HG02588 (cell line): ENCODE data around the gene LAMA2.

Experiments
- ATAC-seq: cut with Tn5 transposase; IDR thresholded peaks from one replicate; pipeline ENCODE4 v1.9.1; 2021; ENCODE audit warnings: mild to moderate bottlenecking, moderate library complexity; ENCODE audit not compliant: unreplicated experiment

The LAMA2 gene

DNA sequence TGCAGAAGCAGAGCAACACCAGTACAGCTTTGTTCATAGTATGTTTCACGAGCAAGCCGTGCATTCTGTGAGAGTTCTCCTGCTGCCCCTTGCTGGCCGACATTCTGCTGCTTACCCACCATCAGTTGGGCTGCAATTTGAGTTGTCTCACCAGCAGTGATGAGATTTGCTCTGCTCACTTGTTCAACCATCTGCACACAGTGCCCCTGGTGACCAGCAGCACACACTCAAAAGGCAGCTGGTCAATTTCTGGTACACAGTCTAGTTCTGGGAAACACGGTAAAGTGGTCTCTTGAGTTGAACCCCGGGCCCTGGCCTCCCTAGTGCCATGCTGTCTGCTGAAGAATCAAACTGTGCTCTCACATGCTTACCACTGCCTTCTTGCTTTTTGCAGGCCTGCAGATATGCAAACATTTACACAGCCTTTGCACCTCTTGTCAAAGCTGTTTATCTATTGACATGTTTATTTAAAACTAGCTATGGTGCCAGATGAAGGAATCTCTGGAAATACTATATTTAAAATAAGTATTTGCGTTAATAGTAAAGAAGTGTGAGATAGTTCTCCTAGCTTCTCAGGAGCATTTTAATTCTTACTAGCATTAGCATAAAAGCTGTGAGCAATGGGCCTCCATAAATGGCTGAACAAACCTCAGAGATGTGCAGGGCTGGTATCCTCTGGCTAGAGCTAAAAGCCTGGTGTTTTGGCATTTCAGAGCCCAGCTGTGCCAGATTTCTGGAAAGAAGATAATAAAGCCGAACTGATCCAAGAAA lies 592.7 kb downstream of the LAMA2 start:
- no peak for ATAC-seq

DNA sequence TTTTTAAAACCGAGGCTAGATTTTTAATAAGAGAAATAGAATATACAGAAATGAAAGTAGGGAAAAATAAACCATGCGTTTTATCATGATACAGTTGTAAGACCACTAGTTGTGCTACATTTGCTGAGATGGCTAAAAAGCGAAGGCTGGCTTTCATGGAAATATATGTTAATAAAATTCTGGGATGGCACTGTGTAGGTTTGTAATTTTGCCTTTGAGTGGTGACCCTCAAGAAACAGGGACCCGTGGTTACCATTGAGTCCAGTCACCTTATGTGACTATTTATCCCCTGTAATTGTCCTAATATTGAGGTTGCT lies 593.3 kb downstream of the LAMA2 start:
- ATAC-seq = no peak

DNA sequence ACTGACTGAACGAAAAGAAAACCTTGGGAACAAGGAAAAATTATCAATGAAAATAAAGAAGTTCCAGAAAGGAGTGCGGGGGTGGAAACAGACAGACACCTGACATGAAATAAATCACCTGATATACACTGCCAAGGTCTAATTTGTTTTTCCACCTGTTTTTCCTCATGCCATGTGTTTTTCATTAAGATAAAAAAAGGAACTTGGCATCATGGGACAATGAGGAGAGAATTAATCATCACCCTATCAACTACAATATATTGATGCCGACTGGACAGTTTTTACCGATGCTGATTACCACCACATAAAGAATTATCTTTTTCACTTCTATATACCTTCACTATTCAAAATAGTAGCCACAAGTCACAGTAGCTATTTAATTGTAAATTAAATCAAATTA lies 593.9 kb downstream of the LAMA2 start:
- no peak for ATAC-seq

DNA sequence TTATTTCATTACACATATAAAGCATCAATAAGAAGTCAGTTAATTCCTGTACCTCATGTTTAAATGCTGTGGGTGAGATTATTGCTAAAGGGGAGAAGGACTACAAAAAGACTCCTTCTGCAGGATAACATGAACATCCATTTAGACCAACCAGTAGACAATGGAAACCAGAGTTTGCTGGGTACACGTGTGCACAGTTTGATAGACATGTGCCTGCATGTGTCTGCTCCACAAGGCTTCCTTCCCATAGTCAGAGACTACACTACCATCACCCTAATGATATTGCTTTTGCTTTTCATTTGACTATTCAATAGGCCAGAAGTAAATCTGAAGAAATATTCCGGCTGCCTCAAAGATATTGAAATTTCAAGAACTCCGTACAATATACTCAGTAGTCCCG lies 595.4 kb downstream of the LAMA2 start:
- no peak for ATAC-seq

DNA sequence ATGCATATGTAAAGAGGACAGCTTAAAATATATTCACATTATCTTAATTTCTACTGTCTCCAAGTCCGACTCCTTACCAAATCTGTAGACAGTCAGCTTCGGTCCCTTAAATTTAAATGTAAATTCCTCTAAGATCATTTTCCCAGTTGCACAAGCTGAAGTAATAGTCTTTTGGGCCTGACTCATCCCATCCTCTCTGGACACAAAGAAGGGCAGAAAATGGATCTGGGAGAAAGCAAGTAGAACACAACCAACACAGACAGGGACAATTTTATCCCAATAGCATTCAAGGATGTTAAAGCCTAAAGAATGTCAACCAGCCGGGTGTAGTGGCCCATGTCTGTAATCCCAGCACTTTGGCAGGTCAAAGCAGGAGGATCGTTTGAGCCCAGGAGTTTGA lies 598.8 kb downstream of the LAMA2 start:
- ATAC-seq = no peak

DNA sequence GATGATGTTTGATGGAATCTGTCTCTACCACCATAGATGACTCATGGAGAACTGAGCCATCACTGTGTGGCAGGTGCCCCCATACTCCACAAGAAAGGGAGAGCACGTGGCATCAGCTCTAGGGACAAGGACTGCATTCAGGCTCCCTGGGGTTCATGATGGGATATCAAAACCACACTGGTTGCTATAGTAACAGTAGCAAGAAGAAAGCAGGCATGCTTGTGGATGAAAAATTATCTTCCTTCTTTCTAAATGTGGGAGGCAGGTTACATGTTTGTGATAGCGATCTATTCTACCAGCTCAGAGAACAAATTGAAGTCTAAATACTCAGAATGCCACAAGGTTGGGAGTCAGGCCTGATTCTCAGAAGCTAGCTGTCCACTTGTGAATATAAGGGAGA lies 602.8 kb downstream of the LAMA2 start:
- ATAC-seq = no peak

DNA sequence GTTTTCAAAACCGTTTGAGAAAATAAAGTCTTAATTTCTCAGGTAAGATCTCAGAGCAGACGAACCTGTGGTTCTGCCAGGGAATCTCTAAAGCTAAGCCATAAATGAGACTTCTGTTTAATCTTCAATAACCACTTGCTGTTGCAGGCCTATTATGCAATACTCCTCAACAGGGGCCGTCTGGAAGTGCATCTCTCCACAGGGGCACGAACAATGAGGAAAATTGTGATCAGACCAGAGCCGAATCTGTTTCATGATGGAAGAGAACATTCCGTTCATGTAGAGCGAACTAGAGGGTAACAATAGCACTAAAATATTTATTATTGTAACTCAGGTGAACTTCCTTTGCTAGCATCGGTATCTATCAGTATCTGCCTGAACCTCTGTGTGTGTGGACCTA lies 603.4 kb downstream of the LAMA2 start:
- ATAC-seq = no peak

DNA sequence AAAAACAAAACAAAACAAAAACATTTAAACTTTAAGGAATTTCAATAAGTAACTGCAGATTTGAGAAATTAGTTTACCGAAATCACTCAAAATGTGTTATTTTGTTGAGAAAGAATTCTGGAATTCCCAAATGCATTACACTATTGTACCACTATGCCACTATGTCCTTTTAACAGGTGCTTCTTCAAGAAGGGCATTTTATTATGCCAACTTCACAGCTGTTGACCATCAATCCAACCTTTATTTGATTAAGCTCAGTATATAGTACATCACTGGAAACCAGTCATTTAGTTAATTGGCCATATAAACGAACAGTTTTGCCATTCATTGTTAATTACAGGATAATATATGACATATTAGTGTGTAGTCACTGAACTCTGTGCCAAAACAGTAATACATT lies 605.4 kb downstream of the LAMA2 start:
- ATAC-seq = no peak

DNA sequence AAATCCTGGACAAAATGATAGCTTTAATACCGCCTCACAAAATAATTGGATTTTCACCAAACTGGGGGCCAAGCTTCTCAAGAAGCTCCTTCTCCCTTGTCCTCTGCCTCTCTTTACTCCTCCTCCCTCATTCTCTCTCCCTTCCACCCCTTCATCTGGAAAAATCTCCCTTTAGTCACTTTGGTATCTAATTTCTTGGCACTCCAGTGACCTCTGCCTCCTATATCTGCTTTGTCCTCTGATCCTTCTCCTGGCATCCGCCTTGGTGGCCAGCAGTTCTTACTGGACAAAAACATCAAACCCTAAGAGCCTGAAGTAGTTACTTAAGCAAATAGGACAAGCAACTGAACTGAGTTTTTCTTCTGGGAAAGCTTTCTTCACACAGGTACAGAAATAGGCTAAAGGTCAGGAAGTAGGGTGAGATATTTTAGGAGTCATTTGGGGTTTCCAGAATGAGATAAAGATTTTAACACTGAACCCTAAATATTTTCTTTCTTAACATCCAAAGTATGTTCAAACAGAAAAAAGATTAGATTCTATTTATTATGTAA lies 606.4 kb downstream of the LAMA2 start:
- no peak for ATAC-seq

DNA sequence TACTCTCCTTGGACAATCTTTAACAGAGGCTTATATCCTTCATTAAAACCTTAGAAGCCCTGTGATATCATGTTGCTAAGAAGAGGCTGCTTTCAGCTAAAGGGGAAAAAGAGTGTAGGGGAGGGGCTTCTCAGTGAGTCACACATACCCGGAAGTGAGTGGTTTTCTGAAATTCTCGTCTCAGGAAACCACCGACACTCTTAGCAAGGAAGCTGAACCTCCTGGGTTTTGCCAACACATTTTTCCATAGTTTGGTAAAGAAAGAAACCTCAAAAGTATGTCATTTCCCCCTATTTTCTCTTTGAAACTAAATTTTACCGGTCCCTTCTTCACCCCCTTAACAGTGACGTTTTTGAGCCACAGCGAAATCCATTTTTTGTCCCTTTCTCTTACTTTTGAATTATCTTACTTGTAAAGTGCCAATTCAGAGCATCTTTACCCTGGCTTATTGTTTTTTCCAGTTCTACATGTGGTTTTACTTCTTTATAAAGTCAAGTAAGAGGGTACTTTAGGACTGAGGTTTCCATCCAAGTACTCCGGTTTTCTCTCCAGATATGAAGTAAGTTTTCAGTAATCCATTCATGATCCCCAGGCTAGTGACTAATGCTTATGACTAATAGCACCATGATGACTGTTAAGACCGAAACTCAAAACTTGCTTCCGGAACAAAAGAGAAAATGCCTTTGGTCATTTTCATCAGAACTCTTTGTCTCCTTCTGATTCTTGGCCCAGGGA lies 607.8 kb downstream of the LAMA2 start:
- peak; percentile 90 for ATAC-seq

DNA sequence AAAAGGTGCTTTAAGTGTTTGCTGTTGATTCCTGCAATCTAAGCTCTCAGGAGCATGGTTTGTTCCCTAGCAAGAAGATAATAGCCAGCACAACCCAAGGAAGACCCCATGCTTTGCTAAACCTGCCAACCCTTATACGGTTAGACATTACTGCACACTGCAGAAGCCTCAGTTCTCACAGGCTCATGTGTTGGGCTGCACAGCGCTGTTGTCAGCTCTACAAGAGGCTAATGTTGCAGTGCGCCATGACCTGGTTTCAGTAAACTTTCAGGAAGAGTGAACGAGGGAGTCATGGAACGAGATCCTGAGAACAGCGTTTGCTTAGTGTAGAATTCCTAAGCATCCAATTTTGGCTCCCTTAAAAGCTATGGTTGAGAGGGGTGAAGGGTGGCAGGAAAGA lies 608.5 kb downstream of the LAMA2 start:
- ATAC-seq = no peak

DNA sequence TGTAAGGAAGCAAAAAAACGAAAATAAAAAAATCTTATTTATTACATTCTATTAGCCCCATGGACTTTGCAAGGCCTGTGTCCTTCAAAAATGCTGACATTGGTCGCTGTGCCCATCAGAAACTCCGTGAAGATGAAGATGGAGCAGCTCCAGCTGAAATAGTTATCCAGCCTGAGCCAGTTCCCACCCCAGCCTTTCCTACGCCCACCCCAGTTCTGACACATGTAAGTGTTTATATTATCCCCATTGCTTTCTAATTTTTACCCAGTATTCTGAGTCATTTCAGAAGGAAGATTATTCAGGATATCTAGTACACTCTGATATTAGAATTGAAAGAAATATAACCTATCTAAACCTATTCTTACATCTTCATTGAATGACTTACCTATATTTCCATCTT lies 609.3 kb downstream of the LAMA2 start:
- ATAC-seq = no peak

DNA sequence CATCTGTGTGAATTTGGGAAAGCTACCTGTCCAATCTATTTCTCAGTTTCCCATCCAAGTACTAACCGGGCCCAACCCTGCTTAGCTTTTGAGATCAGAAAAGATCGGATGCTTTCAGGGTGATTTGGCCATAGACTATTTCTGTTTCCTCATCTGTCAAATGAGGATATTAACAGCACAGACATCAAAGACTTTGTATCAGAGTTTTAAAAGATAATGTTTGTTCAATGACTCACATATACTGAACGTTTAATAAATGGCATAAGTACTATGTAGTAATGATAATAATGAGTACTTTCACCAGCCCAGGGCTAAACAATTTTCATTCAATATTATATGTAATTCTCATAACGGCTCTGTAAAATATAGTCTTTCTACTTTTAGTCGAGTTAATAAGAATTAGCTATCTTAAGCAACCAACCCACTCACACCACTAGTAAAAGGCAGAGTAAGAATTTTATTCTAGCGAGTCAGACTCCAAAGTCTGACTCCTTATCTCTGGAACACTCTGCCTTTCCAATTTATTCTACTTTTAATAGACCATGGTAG lies 610.5 kb downstream of the LAMA2 start:
- no peak for ATAC-seq

DNA sequence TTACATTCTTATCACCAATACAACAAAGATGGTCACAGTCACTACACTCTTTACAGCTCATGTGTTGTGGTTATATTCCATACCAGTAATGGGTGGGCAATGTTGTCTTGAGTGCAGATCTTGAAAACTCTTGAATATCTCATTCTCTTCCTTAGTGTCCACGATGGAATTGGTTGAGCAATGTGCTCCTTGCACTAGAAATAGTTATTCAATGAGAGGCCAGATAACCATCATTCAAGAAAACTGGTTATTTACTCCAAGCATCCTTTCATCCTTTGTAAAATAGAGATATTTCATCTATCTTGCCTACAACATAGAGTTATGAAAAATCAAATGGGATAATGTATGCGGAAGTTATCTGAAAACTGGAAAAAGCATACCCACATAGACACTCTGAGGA lies 611.2 kb downstream of the LAMA2 start:
- no peak for ATAC-seq

DNA sequence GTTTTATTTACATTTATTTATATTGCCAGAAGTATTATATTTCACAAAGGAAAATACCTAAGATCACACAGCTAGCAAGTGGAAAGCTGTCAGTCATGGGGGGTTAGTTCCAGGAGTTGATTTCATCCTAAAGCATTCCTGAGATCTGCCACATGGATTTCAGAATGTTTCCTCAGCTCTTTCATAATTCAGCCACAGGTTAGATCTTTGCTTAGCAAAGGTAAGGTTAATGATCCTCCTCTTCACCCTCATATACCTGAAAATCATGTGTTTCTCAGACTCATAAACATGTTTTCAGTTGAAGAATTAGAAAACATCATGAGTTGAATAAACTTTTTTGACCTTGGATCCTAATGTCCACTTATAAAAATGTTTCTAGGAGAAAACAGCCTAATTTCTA lies 611.6 kb downstream of the LAMA2 start:
- ATAC-seq = no peak

DNA sequence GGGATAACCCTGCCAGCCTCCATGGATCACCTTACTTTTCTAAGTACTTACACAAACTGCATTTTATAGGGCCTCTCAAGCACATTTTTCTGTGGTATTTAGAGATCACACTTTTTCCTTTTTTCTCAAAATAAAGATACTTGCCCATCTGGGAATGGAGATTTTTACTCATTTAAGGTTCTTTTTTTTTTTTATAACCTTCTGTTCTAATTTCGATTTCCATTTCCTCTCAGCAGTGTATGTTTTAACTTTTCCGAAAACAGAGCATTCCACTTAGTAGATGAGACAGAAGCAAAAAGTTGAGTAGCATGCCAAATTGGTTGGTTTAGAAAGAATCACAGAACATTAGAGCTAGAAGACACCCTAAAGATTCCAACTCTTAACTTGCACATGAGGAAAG lies 612.7 kb downstream of the LAMA2 start:
- no peak for ATAC-seq

DNA sequence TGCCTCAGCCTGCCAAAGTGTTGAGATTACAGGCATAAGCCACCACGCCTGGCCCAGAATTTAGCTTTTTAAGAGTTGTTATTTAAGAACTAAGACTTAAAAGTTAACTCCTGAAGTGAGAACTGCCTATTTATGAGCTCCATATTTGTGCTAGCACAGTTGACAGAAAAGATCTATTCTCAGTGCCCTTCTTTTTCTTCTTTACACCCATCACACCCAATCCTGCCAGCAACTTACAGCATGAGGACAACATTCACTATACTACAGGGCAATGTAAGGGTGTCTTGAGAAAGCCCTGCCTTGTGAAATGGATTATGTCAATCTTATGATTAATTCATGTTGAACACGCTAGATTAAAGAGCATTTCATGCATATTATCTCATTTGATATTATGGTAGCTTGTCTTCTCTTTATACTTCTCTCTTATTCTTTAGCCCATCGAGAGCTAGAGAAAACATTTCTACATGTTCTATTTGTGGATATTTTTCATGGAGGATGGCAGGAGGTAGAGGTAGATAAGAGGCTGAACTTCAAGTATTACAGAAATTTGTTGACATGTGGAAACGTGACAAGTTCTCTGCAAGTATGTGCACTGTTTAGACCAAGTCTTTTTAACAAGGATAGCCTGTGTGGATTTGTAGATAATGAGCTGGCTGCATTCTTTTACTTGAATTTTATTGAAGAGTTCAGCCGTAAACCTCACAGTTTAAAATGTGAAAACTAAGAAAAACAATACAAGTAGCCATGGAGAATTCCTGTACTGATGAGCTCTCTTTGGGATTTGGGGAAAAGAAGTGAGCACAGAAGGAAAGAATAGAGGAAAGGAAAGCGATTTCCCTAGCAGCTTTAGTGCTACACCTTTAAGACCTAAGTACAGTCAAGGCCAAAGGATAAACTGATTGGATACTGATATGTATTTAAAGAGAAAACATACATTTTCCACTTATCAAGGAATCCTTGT lies 614.8 kb downstream of the LAMA2 start:
- no peak for ATAC-seq

DNA sequence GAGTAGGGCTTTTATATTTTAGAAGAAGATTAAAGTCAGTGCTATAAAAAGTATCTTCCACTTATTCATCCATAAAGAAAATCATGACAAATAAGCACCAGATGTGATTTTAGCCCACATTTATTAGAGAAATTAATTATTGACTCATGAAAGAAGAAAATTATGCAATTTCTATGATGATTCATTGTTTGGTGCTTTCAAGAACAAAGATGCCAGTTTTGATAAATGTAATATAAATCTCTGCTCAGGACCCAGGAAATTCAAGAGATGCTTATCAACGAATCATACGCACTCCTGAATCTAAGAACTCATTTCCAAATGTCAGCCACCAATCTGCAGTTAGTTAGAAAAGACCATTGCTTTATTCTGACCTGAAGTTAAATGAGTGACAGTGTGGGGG lies 615.6 kb downstream of the LAMA2 start:
- ATAC-seq = no peak

DNA sequence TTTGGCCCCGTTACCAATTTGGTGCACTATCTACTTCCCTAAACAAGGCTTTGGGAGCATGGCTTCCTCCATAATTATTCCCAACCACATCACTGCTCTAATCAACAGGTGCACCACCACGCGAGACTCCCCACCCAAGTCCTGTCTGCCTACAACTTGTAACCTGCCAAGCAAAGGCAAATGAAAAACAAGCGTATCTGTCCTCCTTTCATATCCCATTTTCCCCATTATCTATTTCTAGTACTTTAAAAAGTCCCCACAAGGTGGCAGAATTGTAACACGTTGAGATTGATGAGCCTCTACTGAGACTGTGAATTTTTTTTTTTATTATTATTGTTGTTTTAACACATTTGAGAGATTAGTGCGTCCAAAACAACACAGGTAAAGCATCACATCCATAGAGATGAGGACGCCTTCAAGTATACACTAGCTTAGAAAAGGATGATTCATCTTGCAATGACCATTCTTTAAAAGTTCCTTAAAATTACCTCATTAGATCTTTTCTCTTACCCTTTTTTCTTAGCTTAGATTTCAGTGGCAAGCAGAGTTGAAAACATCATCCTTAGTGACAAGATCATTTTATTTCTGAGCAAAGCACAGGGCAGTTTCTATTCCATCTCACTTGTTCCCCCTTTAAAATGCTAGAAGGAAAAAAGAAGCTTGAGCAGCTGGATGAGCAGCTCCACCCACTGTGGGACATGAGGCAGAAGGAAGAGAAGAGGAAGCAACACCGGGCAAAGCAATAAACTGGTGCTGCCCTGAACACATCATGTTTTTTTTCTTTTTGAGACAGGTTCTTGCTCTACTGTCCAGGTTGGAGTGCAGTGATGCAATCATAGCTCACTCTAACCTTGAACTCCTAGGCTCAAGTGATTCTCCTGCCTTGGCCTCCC lies 616.3 kb downstream of the LAMA2 start:
- peak; percentile 83 for ATAC-seq

DNA sequence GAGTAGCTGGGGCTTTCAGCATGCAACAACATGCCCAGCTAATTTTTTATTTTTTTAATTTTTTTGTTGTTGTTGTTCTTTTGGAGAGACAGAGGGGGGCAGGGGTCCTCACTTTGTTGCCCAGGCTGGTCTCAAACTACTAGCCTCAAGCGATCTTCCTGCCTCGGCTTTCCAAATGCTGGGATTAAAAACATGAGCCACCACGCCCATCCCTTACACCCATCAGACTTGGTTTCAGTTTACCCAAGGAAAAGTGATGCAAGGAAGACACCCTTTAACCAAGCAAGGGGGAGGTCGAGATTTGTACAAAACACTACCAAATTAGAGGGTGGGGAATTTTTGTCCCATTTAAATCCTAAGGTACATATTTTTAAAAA lies 616.9 kb downstream of the LAMA2 start:
- no peak for ATAC-seq
